Measurements from ENCODE around the gene ADCYAP1. TPM values are rescaled to one million over a fixed set of nuclear protein-coding genes. Genes with fewer than 3 reads are reported as not detected.

Gene ADCYAP1
- total RNA-seq, 4 donors from 2014 or later = not detected

- H3K27me3 ChIP-seq = no peaks in the 10 kb centered on the region
- H3K9me3 ChIP-seq = no peaks in the 10 kb centered on the region
- no peaks in the 10 kb centered on the region for H3K4me1 ChIP-seq
- no peak for TF ChIP-seq POLR2A (IDR thresholded peaks at IDR 0.05)
- no peak for TF ChIP-seq CTCF (IDR thresholded peaks at IDR 0.05)
- H3K36me3 ChIP-seq = no peaks in the 10 kb centered on the region
- no peak overlapping the region for H3K4me3 ChIP-seq
- DNase-seq = no peak
- H3K27ac ChIP-seq = no peak overlapping the region
Observed at GRCh38 chr18:926946-927345, 22.3 kb downstream of the ADCYAP1 start.

DNA sequence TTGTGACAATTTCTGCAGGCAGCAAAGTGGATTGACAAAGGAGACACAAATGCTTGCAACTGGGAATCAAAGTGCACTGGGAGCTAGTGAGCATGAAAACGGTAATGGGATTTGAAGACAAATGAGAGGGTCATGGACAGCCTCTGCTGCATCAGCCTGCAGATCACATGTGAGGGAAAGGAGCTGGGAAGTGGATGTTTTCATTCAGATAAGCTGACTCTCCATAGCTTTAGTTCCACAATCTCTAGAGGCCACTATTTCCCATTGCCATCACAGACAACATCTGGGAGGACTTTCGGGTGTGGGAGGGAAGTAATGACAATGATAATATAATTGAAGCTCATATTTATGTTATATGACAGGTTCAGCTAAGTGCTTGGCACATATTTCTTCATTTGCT, 28.4 kb downstream of the ADCYAP1 start:
- no peak overlapping the region for H3K4me3 ChIP-seq
- H3K9me3 ChIP-seq = no peaks in the 10 kb centered on the region
- H3K4me1 ChIP-seq = no peaks in the 10 kb centered on the region
- no peak for TF ChIP-seq CTCF (IDR thresholded peaks at IDR 0.05)
- no peak for DNase-seq
- H3K36me3 ChIP-seq = no peaks in the 10 kb centered on the region
- no peaks in the 10 kb centered on the region for H3K27me3 ChIP-seq
- no peak overlapping the region for H3K27ac ChIP-seq

DNA sequence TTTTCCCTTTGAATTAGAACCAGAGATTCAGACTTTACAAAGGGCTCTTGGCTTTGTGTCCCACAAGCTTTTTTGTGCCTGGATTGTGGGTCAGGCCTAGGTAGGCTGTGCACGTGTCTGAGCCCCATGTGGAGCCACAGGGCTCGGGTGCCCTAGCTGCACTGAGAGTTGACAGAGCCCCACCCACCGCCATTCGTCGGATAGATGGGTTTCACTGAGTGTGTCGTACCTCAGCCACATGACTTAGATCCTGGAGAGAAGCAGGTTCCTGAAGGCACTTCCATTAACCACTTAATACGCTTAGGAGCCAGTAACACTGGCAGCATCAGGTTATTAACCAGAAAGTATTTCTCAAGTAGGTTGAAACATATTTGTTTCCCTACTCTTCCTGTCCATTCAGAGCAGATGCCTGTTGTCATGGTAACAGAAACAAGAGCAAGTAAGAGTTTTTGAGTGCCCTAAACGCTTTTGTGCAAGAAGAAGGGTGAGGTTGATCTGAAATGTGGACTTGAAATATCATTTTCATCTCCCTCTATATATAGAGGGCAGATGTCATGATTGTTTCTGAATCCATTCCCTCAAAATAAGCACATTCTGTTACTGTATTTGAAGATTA, 30.0 kb downstream of the ADCYAP1 start:
- DNase-seq = no peak
- Histone ChIP-seq H3K27ac (no peak overlapping the region), H3K4me1 (no peaks in the 10 kb centered on the region), H3K27me3 (no peaks in the 10 kb centered on the region), H3K9me3 (no peaks in the 10 kb centered on the region), H3K36me3 (no peaks in the 10 kb centered on the region), H3K4me3 (no peak overlapping the region)
- TF ChIP-seq CTCF (IDR thresholded peaks at IDR 0.05) (no peak), POLR2A (IDR thresholded peaks at IDR 0.05) (no peak)

- no peaks in the 10 kb centered on the region for H3K9me3 ChIP-seq
- no peaks in the 10 kb centered on the region for H3K27me3 ChIP-seq
- no peaks in the 10 kb centered on the region for H3K36me3 ChIP-seq
- no peak for DNase-seq
- TF ChIP-seq POLR2A (IDR thresholded peaks at IDR 0.05) = no peak
- no peak for TF ChIP-seq CTCF (IDR thresholded peaks at IDR 0.05)
- no peak overlapping the region for H3K27ac ChIP-seq
- no peaks in the 10 kb centered on the region for H3K4me1 ChIP-seq
- H3K4me3 ChIP-seq = no peak overlapping the region
Observed at GRCh38 chr18:936941-937340, 32.3 kb downstream of the ADCYAP1 start.

DNA sequence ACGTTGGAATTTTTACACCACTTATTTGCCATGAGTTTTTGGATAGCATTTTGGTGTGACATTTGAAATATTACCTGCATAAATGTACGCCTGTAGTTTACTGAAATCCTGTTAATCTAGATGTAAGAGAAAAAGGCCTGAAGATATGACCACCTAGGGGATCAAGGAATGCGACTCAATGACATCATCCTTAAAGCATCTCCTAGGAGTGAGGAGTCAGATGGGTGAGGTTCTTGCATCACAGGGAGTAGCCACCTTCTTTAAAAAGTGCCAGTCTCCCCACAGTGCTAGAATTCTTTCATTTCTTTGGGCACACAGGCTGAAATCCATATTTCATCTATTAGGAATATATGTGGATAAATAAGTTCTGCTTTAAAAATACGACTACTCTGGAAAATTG, 34.5 kb downstream of the ADCYAP1 start:
- H3K27me3 ChIP-seq = no peaks in the 10 kb centered on the region
- H3K36me3 ChIP-seq = no peaks in the 10 kb centered on the region
- H3K4me1 ChIP-seq = no peaks in the 10 kb centered on the region
- no peak overlapping the region for H3K27ac ChIP-seq
- no peaks in the 10 kb centered on the region for H3K9me3 ChIP-seq
- no peak for DNase-seq
- H3K4me3 ChIP-seq = no peak overlapping the region
- TF ChIP-seq CTCF (IDR thresholded peaks at IDR 0.05) (no peak), POLR2A (IDR thresholded peaks at IDR 0.05) (no peak)

GRCh38 chr18:939958-940357, 35.3 kb downstream of the ADCYAP1 start:
- Histone ChIP-seq H3K27me3 (no peaks in the 10 kb centered on the region), H3K4me1 (no peaks in the 10 kb centered on the region), H3K27ac (no peak overlapping the region), H3K4me3 (no peak overlapping the region), H3K9me3 (no peaks in the 10 kb centered on the region), H3K36me3 (no peaks in the 10 kb centered on the region)
- TF ChIP-seq CTCF (IDR thresholded peaks at IDR 0.05) (no peak), POLR2A (IDR thresholded peaks at IDR 0.05) (no peak)
- DNase-seq = no peak
